ENCODE data around the gene ADD3.

- TF ChIP-seq CTCF (IDR thresholded peaks at IDR 0.05) (no peak), POLR2A (IDR thresholded peaks at IDR 0.05) (no peak)
Measured at GRCh38 chr10:110147961-110148360, 140.2 kb downstream of the ADD3 start.

Measured in right lobe of liver (tissue), 4 donors.